ENCODE measurements around the gene ACACB. TPM values are rescaled to one million over a fixed set of nuclear protein-coding genes. Genes with fewer than 3 reads are reported as not detected.
"Not testable (repeated sequence)": the region's sequence is repeated elsewhere in the genome, so short reads cannot be mapped to it uniquely, and the experiment has no call there.

The ACACB gene
- polyA plus RNA-seq, 3 donors, result 15.5 to 17.3 (median 15.6) TPM

- no peak for DNase-seq (ENCODE audit: low read depth in 3 of 3, low spot score in 2 of 3)
Measured at GRCh38 chr12:109170324-109170723, 53.9 kb downstream of the ACACB start.

GRCh38 chr12:109172787-109173186, 56.4 kb downstream of the ACACB start:
- not testable (repeated sequence) for DNase-seq (ENCODE audit: low read depth in 3 of 3, low spot score in 2 of 3)

GRCh38 chr12:109173443-109174240, 57.3 kb downstream of the ACACB start:
- DNase-seq (ENCODE audit: low read depth in 3 of 3, low spot score in 2 of 3), result no peak

- no peak for DNase-seq (ENCODE audit: low read depth in 3 of 3, low spot score in 2 of 3)
Measured at GRCh38 chr12:109174468-109174867, 58.1 kb downstream of the ACACB start.

GRCh38 chr12:109178532-109178931, 62.1 kb downstream of the ACACB start:
- DNase-seq (ENCODE audit: low read depth in 3 of 3, low spot score in 2 of 3), result no peak

GRCh38 chr12:109179927-109180326, 63.5 kb downstream of the ACACB start:
- DNase-seq (ENCODE audit: low read depth in 3 of 3, low spot score in 2 of 3), result no peak

- no peak for DNase-seq (ENCODE audit: low read depth in 3 of 3, low spot score in 2 of 3)
Measured at GRCh38 chr12:109182041-109182839, 65.9 kb downstream of the ACACB start.

- no peak for DNase-seq (ENCODE audit: low read depth in 3 of 3, low spot score in 2 of 3)
Measured at GRCh38 chr12:109185441-109185840, 69.1 kb downstream of the ACACB start.

GRCh38 chr12:109186993-109187653, 70.7 kb downstream of the ACACB start:
- DNase-seq (ENCODE audit: low read depth in 3 of 3, low spot score in 2 of 3), result no peak

- DNase-seq (ENCODE audit: low read depth in 3 of 3, low spot score in 2 of 3), result no peak
Measured at GRCh38 chr12:109188108-109188712, 71.8 kb downstream of the ACACB start.

- no peak for DNase-seq (ENCODE audit: low read depth in 3 of 3, low spot score in 2 of 3)
Measured at GRCh38 chr12:109189291-109189690, 72.9 kb downstream of the ACACB start.

GRCh38 chr12:109191621-109192250, 75.3 kb downstream of the ACACB start:
- no peak for DNase-seq (ENCODE audit: low read depth in 3 of 3, low spot score in 2 of 3)

GRCh38 chr12:109192358-109192757, 76.0 kb downstream of the ACACB start:
- no peak for DNase-seq (ENCODE audit: low read depth in 3 of 3, low spot score in 2 of 3)

GRCh38 chr12:109193896-109194295, 77.5 kb downstream of the ACACB start:
- DNase-seq (ENCODE audit: low read depth in 3 of 3, low spot score in 2 of 3), result no peak

GRCh38 chr12:109196332-109196731, 79.9 kb downstream of the ACACB start:
- DNase-seq (ENCODE audit: low read depth in 3 of 3, low spot score in 2 of 3), result no peak

GRCh38 chr12:109197327-109197726, 80.9 kb downstream of the ACACB start:
- no peak for DNase-seq (ENCODE audit: low read depth in 3 of 3, low spot score in 2 of 3)

- DNase-seq (ENCODE audit: low read depth in 3 of 3, low spot score in 2 of 3), result no peak
Measured at GRCh38 chr12:109199324-109199723, 82.9 kb downstream of the ACACB start.

GRCh38 chr12:109200825-109201495, 84.6 kb downstream of the ACACB start:
- no peak for DNase-seq (ENCODE audit: low read depth in 3 of 3, low spot score in 2 of 3)

GRCh38 chr12:109201496-109201885, 85.1 kb downstream of the ACACB start:
- DNase-seq (ENCODE audit: low read depth in 3 of 3, low spot score in 2 of 3), result no peak

- DNase-seq (ENCODE audit: low read depth in 3 of 3, low spot score in 2 of 3), result no peak
Measured at GRCh38 chr12:109202770-109203169, 86.4 kb downstream of the ACACB start.

Data from right renal cortex interstitium (tissue), 3 donors.